Large intestine (tissue), 12 donors: ENCODE results near the gene FAM98B. TPM values are rescaled to one million over a fixed set of nuclear protein-coding genes. Genes with fewer than 3 reads are reported as not detected.

Experiments
- DNase-seq, 2 donors: peaks; one replicate each; pipeline versions ENCODE4 v3.0.0 to v3.0.0-alpha.2; 2013
- H3K27ac ChIP-seq: one replicate; pipeline ENCODE4 v1.5.1; 2013; ENCODE audit warnings: low read length
- H3K27me3 ChIP-seq: 2 replicates; pipeline ENCODE4 v1.6.1; 2013; ENCODE audit warnings: low read length; ENCODE audit not compliant: control insufficient read depth, insufficient read depth
- H3K36me3 ChIP-seq: 2 replicates; pipeline ENCODE4 v1.6.1; 2013; ENCODE audit warnings: low read length; ENCODE audit not compliant: control insufficient read depth, insufficient read depth
- H3K4me1 ChIP-seq: one replicate; pipeline ENCODE4 v1.6.1; 2013; ENCODE audit warnings: low read length; ENCODE audit not compliant: control insufficient read depth, insufficient read depth
- H3K4me3 ChIP-seq: one replicate; pipeline ENCODE4 v1.5.1; 2013; ENCODE audit warnings: low read length
- H3K9me3 ChIP-seq: one replicate; pipeline ENCODE4 v1.6.1; 2013; ENCODE audit warnings: mild to moderate bottlenecking, low read depth, low read length, moderate library complexity; ENCODE audit not compliant: control insufficient read depth
- WGBS: methylation state at CpG from one replicate; pipeline ENCODE4 v1.1.5; 2013; ENCODE audit warnings: low lambda C conversion rate; ENCODE audit not compliant: insufficient coverage; 5-methylcytosine and 5-hydroxymethylcytosine counted together
- long read RNA-seq, 11 donors: transcript quantifications; one replicate each; lab custom pipeline, GENCODE V29; 2026
- polyA plus RNA-seq: library from polyadenylated mRNA; unstranded; fragments of 120-200 nt; gene quantifications from one replicate; pipeline ENCODE4 v1.2.1, GENCODE V29; 2013

FAM98B gene
- polyA plus RNA-seq = 31.3 TPM
- long read RNA-seq, donor 1 = 0 reads
- long read RNA-seq, donor 2, full-length matches to known transcripts = 10 of 16 reads
- long read RNA-seq, donor 2, partial matches to known transcripts = 6 of 16 reads
- long read RNA-seq, donor 2, other reads (novel, unspliced or antisense) = 0 of 16 reads
- long read RNA-seq, donor 3 = 0 reads
- long read RNA-seq, donor 4 = 0 reads
- long read RNA-seq, donor 5 = 0 reads
- long read RNA-seq, donor 6, full-length matches to known transcripts = 9 of 9 reads
- long read RNA-seq, donor 6, partial matches to known transcripts = 0 of 9 reads
- long read RNA-seq, donor 6, other reads (novel, unspliced or antisense) = 0 of 9 reads
- long read RNA-seq, donor 7, full-length matches to known transcripts = 2 of 2 reads
- long read RNA-seq, donor 7, partial matches to known transcripts = 0 of 2 reads
- long read RNA-seq, donor 7, other reads (novel, unspliced or antisense) = 0 of 2 reads
- long read RNA-seq, donor 8, full-length matches to known transcripts = 8 of 40 reads
- long read RNA-seq, donor 8, partial matches to known transcripts = 32 of 40 reads
- long read RNA-seq, donor 8, other reads (novel, unspliced or antisense) = 0 of 40 reads
- long read RNA-seq, donor 9, full-length matches to known transcripts = 3 of 3 reads
- long read RNA-seq, donor 9, partial matches to known transcripts = 0 of 3 reads
- long read RNA-seq, donor 9, other reads (novel, unspliced or antisense) = 0 of 3 reads
- long read RNA-seq, donor 10, full-length matches to known transcripts = 7 of 7 reads
- long read RNA-seq, donor 10, partial matches to known transcripts = 0 of 7 reads
- long read RNA-seq, donor 10, other reads (novel, unspliced or antisense) = 0 of 7 reads
- long read RNA-seq, donor 11, full-length matches to known transcripts = 3 of 9 reads
- long read RNA-seq, donor 11, partial matches to known transcripts = 6 of 9 reads
- long read RNA-seq, donor 11, other reads (novel, unspliced or antisense) = 0 of 9 reads

GRCh38 chr15:38453971-38454695 is at the start of gene FAM98B:
Gene FAM98B, plus strand, starts transcription at chr15:38454127. Its CDS starts 35 bp downstream, at chr15:38454162.
- peaks cover 2% of the 10 kb centered on the region for H3K27me3 ChIP-seq
- H3K36me3 ChIP-seq = peaks cover 2% of the 10 kb centered on the region
- WGBS = no CpG with 5 or more reads among the region's 49 CpGs
- peak within 1 kb of the TSS; percentile 99 for H3K27ac ChIP-seq
- DNase-seq = peak; percentile 78 to 97
- no peaks in the 10 kb centered on the region for H3K9me3 ChIP-seq
- H3K4me3 ChIP-seq = peak within 1 kb of the TSS; percentile 99
- no peaks in the 10 kb centered on the region for H3K4me1 ChIP-seq

GRCh38 chr15:38406436-38406835 is 47.5 kb upstream of the FAM98B start:
- H3K4me3 ChIP-seq = no peak overlapping the region
- no peaks in the 10 kb centered on the region for H3K4me1 ChIP-seq
- H3K36me3 ChIP-seq = no peaks in the 10 kb centered on the region
- H3K27ac ChIP-seq = no peak overlapping the region
- DNase-seq = no peak
- no peaks in the 10 kb centered on the region for H3K27me3 ChIP-seq
- 50% methylated on average over 1 of the region's 7 CpGs for WGBS
- no peaks in the 10 kb centered on the region for H3K9me3 ChIP-seq

- no peak overlapping the region for H3K27ac ChIP-seq
- no peaks in the 10 kb centered on the region for H3K4me1 ChIP-seq
- H3K27me3 ChIP-seq = no peaks in the 10 kb centered on the region
- no peak for DNase-seq
- H3K9me3 ChIP-seq = no peaks in the 10 kb centered on the region
- no peak overlapping the region for H3K4me3 ChIP-seq
- H3K36me3 ChIP-seq = no peaks in the 10 kb centered on the region
- WGBS = 100% methylated on average over 2 of the region's 4 CpGs
These were observed 45.4 kb upstream of the FAM98B start for GRCh38 chr15:38408576-38408975.

- no peak overlapping the region for H3K4me3 ChIP-seq
- 80% methylated on average over 3 of the region's 3 CpGs for WGBS
- no peaks in the 10 kb centered on the region for H3K36me3 ChIP-seq
- H3K27me3 ChIP-seq = peaks cover 2% of the 10 kb centered on the region
- no peak for DNase-seq
- no peaks in the 10 kb centered on the region for H3K4me1 ChIP-seq
- no peaks in the 10 kb centered on the region for H3K9me3 ChIP-seq
- no peak overlapping the region for H3K27ac ChIP-seq
These were observed 42.0 kb upstream of the FAM98B start for GRCh38 chr15:38411902-38412301.

GRCh38 chr15:38412466-38412865 is 41.5 kb upstream of the FAM98B start:
- H3K36me3 ChIP-seq = no peaks in the 10 kb centered on the region
- no peak overlapping the region for H3K4me3 ChIP-seq
- no peaks in the 10 kb centered on the region for H3K9me3 ChIP-seq
- no peak for DNase-seq
- H3K27ac ChIP-seq = no peak overlapping the region
- H3K4me1 ChIP-seq = no peaks in the 10 kb centered on the region
- WGBS = no CpG with 5 or more reads among the region's 3 CpGs
- peaks cover 4% of the 10 kb centered on the region for H3K27me3 ChIP-seq

GRCh38 chr15:38414357-38414756 is 39.6 kb upstream of the FAM98B start:
- peak; percentile 11 to 28 for DNase-seq
- Histone ChIP-seq H3K4me1 (no peaks in the 10 kb centered on the region), H3K36me3 (no peaks in the 10 kb centered on the region), H3K4me3 (no peak overlapping the region), H3K27ac (no peak overlapping the region), H3K27me3 (peaks cover 4% of the 10 kb centered on the region), H3K9me3 (no peaks in the 10 kb centered on the region)

GRCh38 chr15:38421069-38421690 is 32.7 kb upstream of the FAM98B start:
- H3K9me3 ChIP-seq = peaks cover 4% of the 10 kb centered on the region
- H3K4me1 ChIP-seq = no peaks in the 10 kb centered on the region
- H3K27me3 ChIP-seq = peaks cover 2% of the 10 kb centered on the region
- no peak overlapping the region for H3K4me3 ChIP-seq
- no peak overlapping the region for H3K27ac ChIP-seq
- no peaks in the 10 kb centered on the region for H3K36me3 ChIP-seq
- 100% methylated on average over 2 of the region's 4 CpGs for WGBS
- DNase-seq = no peak

GRCh38 chr15:38424101-38424552 is 29.8 kb upstream of the FAM98B start:
- Histone ChIP-seq H3K27ac (no peak overlapping the region), H3K4me3 (no peak overlapping the region), H3K27me3 (peaks cover 2% of the 10 kb centered on the region), H3K9me3 (peaks cover 4% of the 10 kb centered on the region), H3K36me3 (no peaks in the 10 kb centered on the region), H3K4me1 (no peaks in the 10 kb centered on the region)
- no CpG with 5 or more reads among the region's 4 CpGs for WGBS
- DNase-seq = no peak

GRCh38 chr15:38425269-38425668 is 28.7 kb upstream of the FAM98B start:
- Histone ChIP-seq H3K4me1 (no peaks in the 10 kb centered on the region), H3K9me3 (peaks cover 4% of the 10 kb centered on the region), H3K27me3 (peaks cover 3% of the 10 kb centered on the region), H3K27ac (no peak overlapping the region), H3K36me3 (no peaks in the 10 kb centered on the region), H3K4me3 (no peak overlapping the region)
- DNase-seq = no peak
- 100% methylated on average over 1 of the region's 1 CpG for WGBS
